GM12873 (cell line): ENCODE data around the gene SMR3B.

Experiments
- TF ChIP-seq, protein P1 (sequence below): IDR thresholded peaks from 2 replicates; pipeline ENCODE4 v1.5.1; 2012; ENCODE audit warnings: low read depth, mild to moderate bottlenecking, moderate library complexity, low read length, control low read depth; ENCODE audit not compliant: insufficient read depth; ENCODE audit errors: missing control alignments

The SMR3B gene

DNA sequence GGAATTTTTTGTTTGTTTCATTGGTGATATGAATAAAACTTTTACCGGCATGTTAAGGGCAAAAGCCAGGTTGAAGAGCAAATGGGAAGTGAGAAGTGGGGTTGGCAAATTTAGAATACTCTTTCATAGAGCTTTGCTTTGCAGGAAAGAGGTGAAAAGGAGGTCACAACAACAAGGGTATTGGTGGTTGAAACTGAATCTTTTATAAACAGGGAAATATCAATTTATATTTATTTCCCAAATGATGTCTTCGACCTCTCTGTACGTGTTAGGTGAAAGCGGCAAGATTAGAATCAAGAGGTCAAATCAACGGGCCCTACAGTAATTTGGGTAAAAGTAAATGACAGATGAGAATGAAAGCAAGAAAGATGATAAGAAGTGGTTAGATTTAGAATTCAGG is 18.9 kb upstream of the SMR3B start:
- TF ChIP-seq, protein P1, sequence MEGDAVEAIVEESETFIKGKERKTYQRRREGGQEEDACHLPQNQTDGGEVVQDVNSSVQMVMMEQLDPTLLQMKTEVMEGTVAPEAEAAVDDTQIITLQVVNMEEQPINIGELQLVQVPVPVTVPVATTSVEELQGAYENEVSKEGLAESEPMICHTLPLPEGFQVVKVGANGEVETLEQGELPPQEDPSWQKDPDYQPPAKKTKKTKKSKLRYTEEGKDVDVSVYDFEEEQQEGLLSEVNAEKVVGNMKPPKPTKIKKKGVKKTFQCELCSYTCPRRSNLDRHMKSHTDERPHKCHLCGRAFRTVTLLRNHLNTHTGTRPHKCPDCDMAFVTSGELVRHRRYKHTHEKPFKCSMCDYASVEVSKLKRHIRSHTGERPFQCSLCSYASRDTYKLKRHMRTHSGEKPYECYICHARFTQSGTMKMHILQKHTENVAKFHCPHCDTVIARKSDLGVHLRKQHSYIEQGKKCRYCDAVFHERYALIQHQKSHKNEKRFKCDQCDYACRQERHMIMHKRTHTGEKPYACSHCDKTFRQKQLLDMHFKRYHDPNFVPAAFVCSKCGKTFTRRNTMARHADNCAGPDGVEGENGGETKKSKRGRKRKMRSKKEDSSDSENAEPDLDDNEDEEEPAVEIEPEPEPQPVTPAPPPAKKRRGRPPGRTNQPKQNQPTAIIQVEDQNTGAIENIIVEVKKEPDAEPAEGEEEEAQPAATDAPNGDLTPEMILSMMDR = no peak

DNA sequence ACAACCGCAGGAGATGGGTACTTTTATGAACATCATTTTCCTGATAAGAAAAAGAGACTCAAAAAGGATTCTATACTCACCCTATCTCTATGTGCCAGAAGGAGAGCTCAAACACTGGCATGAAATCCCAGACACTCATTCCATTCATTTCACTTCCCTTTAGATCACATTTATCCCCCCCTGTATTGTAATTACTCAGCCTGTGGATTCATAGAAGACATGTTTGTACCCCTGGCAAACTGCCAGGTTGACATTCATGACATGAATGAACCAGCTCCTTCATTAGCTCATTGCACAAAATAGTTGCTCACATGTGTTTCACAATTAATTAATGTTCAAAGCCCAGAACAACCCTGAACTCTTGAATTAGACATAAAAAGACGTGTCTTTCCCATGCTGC is 17.5 kb upstream of the SMR3B start:
- TF ChIP-seq, protein P1 = no peak

DNA sequence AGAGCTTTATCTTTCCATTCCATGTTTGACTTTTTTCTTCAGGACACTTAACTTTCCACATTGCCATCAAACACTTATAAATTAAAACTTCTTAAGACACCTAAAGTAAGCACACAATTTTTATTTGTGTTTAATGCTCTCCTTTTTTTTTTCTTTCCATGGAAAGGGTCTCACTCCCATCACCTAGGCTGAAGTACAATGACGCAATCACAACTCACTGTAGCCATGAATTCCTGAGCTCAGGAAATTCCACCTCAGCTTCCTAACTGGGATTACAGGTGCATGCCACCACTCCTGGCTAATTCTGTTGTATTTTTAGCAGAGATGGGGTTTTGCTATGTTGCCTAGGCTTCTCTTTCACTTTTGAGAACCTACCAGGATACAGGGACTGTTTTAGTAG is 15.1 kb upstream of the SMR3B start:
- TF ChIP-seq, protein P1 = no peak

DNA sequence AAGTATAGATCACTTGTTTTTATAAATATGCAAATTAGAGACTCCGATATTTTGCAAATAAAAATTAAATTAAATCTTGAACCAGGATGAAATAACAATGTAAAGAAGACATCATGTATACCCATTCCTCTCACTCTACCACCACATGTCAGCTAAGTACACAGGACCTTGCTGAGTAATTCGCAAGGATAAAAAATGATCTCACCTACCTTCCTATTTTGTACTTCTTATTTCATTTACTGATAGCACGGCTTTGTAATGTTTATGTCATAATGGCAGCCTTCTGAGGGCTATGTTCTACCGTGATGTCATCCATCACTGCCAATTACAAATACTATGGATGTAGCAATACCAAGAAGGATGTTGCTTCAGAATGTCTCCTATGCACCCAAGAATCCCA is 10.9 kb upstream of the SMR3B start:
- TF ChIP-seq, protein P1 = no peak

DNA sequence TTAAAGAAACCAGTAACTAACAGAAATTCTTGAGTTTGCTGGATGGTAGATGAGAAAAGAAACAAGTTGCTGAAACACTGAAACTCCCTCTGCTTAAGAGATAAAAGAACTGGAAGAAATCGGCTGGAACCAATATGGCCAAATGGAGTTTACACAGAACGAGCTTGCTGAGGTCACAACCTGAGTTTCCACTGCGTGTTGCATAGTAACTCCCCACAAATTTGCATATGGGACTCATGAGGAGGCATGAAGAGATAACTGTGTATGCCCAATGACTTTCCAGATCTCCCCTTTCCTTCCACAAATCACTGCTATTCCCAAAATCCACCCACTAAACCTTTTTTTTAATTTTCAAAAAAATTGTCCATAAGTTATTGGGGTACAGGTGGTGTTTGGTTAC is 10.2 kb upstream of the SMR3B start:
- TF ChIP-seq, protein P1 = no peak

DNA sequence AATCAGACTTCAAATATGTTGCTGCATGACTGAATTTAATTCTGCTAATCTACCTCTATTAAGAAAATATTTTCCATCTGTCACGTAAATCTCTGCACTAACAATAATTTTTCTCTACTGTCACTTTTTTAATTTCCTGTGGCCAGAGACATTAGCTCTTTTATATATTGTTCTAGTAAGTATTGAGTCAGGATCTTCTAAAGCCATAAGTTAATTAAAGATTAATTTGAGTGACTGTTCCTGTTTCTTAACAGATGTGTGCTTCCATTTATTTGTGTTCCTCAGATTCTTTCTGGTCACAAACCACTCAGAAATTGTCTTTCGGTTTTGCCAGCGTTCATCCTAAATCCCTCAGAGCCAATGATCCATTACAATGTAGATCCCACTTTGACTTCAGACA is 2.4 kb upstream of the SMR3B start:
- TF ChIP-seq, protein P1 = no peak

DNA sequence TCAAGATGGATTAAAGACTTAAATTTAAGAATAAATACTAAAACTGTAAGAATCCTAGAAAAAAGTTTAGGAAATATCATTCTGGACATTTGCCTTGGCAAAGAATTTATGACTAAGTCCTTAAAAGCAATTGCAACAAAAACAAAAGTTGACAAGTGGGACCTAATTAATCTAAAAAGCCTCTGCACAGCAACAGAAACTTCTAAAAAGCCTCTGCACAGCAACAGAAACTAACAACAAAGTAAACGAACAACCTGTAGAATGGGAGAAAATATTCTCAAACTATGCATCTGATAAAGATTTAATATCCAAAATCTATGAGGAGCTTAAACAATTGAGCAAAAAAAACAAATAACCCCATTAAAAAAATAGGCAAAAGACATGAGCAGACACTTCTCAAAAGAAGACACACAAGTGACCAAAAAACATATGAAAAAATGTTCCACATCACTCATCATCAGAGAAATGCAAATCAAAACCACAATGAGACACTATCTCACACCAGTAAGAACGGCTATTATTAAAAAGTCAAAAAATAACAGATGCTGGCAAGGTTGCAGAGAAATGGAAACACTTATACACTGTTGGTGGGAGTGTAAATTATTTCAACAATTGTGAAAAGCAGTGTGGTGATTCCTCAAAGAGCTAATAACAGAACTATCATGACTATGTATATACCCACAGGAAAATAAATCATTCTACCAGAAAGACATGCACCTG is 9.3 kb downstream of the SMR3B start:
- TF ChIP-seq, protein P1 = no peak
